WTC11 (cell line): ENCODE measurements around the gene PLEKHA1. TPM values are rescaled to one million over a fixed set of nuclear protein-coding genes. Genes with fewer than 3 reads are reported as not detected.

Experiments
- ATAC-seq: fragments of 200-7000 bp; cut with Tn5 transposase; 2 replicates; pipeline ENCODE4 v1.10.0; 2021; ENCODE audit warnings: mild to moderate bottlenecking, moderate library complexity
- CTCF ChIA-PET: fragments of 300-600 bp; sonication (Branson Sonifier 250); formaldehyde crosslinking; loops from one replicate; lab custom pipeline; 2021; ENCODE audit warnings: antibody characterized with exemption; lab: Charles Lee
- POLR2A ChIA-PET: fragments of 350-600 bp; sonication (Branson Sonifier 250); formaldehyde crosslinking; loops from one replicate; lab custom pipeline; 2021; ENCODE audit warnings: antibody characterized with exemption; lab: Charles Lee
- DNase-seq: peaks from one replicate; pipeline ENCODE4 v3.0.0; 2021; ENCODE audit warnings: low spot score
- H3K27ac Mint-ChIP-seq: 2 replicates; pipeline ENCODE4 v1.8.0; 2021; ENCODE audit warnings: mixed read lengths
- H3K27me3 Mint-ChIP-seq: 2 replicates; pipeline ENCODE4 v1.8.0; 2021; ENCODE audit warnings: low read depth, mild to moderate bottlenecking, moderate library complexity, mixed read lengths
- H3K36me3 Mint-ChIP-seq: 2 replicates; pipeline ENCODE4 v1.8.0; 2021; ENCODE audit warnings: mixed read lengths
- H3K4me1 Mint-ChIP-seq: 2 replicates; pipeline ENCODE4 v1.8.0; 2022; ENCODE audit warnings: mixed read lengths
- H3K4me3 Mint-ChIP-seq: 2 replicates; pipeline ENCODE4 v1.8.0; 2021; ENCODE audit warnings: mild to moderate bottlenecking, moderate library complexity, mixed read lengths
- H3K9me3 Mint-ChIP-seq: 2 replicates; pipeline ENCODE4 v1.8.0; 2021; ENCODE audit warnings: mixed read lengths
- ETV6 ChIP-seq: sonication (generic); formaldehyde crosslinking; IDR thresholded peaks from 2 replicates; pipeline ENCODE4 v1.8.1; 2022; ENCODE audit warnings: mild to moderate bottlenecking, missing genetic modification reagents
- FOXK1 ChIP-seq: sonication (generic); formaldehyde crosslinking; IDR thresholded peaks from 2 replicates; pipeline ENCODE4 v1.8.0; 2022; ENCODE audit warnings: mild to moderate bottlenecking, moderate library complexity, missing genetic modification reagents
- JAZF1 ChIP-seq: fragments of 250-450 bp; sonication (Bioruptor Pico); IDR thresholded peaks from 2 replicates; pipeline ENCODE4 v1.9.0; 2021; ENCODE audit warnings: moderate library complexity, mild to moderate bottlenecking, inconsistent platforms
- NR1H2 ChIP-seq: sonication (generic); formaldehyde crosslinking; IDR thresholded peaks from 2 replicates; pipeline ENCODE4 v1.9.0; 2021; ENCODE audit warnings: mild to moderate bottlenecking, moderate library complexity, missing genetic modification reagents
- SMAD4 ChIP-seq: sonication (generic); formaldehyde crosslinking; IDR thresholded peaks from 2 replicates; pipeline ENCODE4 v1.8.0; 2022; ENCODE audit warnings: mild to moderate bottlenecking, missing genetic modification reagents
- SOX15 ChIP-seq: fragments of 250-450 bp; sonication (Bioruptor Pico); IDR thresholded peaks from 2 replicates; pipeline ENCODE4 v1.9.0; 2021; ENCODE audit warnings: mild to moderate bottlenecking
- TP53 ChIP-seq: sonication (generic); formaldehyde crosslinking; IDR thresholded peaks from 2 replicates; pipeline ENCODE4 v1.8.1; 2023; ENCODE audit warnings: mild to moderate bottlenecking, missing genetic modification reagents
- total RNA-seq: library from RNA; stranded (reverse); gene quantifications from 3 replicates; pipeline ENCODE4 v1.2.3, GENCODE V29; 2021
- TF ChIP-seq, protein P1 (sequence below): fragments of 250-450 bp; sonication (Bioruptor Pico); IDR thresholded peaks from 2 replicates; pipeline ENCODE4 v1.9.0; 2021; ENCODE audit warnings: mild to moderate bottlenecking, borderline replicate concordance
- TF ChIP-seq, protein P2 (sequence below): sonication (generic); formaldehyde crosslinking; IDR thresholded peaks from 2 replicates; pipeline ENCODE4 v1.8.0; 2023; ENCODE audit warnings: mild to moderate bottlenecking, missing genetic modification reagents
- TF ChIP-seq, protein P3 (sequence below): fragments of 250-450 bp; sonication (Bioruptor Pico); conservative IDR thresholded peaks from 2 replicates; pipeline ENCODE4 v1.9.0; 2021; ENCODE audit warnings: mild to moderate bottlenecking
- TF ChIP-seq, protein P4 (sequence below): sonication (generic); formaldehyde crosslinking; IDR thresholded peaks from 2 replicates; pipeline ENCODE4 v1.8.1; 2023; ENCODE audit warnings: mild to moderate bottlenecking, missing genetic modification reagents, moderate library complexity

PLEKHA1 gene
- total RNA-seq, 1 experiment from 2014 or later = 34.6 TPM

DNA sequence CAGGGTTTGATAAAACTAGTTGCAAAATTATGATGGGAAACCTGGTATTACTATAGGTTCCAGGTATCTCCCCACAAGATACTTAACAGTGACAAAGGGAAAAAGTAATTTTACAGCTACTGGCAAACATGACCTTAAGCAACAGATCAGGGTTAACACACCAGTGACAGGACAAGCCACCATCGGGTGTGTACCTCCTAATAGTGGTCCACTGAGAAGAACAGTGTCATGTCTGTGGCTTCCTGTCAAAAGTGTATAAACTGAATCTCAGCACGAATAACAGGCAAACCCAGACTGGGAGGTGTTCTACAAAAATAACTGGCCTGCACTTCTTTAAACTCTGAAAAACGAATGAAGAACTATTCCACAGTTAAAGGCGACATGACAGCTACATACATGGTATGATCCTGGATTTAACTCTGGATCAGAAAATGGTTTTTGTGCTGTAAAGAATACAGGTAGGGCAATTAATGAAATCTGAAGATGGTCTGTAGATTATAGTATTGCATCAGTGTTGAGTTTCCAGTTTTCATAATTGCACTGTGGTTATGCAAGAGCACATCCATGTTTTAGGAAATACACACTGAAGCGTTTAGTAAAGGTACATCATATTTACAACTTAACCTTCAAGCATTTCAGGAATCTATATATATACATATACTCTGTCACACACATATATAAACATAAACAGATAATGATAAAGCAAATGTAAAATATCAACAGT lies 47.9 kb downstream of the PLEKHA1 start:
- Mint-ChIP-seq H3K4me3 (no peak overlapping the region), H3K36me3 (peaks cover 28% of the 10 kb centered on the region), H3K4me1 (peaks cover 14% of the 10 kb centered on the region), H3K27me3 (no peaks in the 10 kb centered on the region), H3K9me3 (no peaks in the 10 kb centered on the region), H3K27ac (no peak overlapping the region)
- CTCF ChIA-PET = interaction anchor here (1.4 kb wide), 1 partner anchor 124 kb away, joined by 4 read pairs; no protein-coding TSS in a partner anchor
- TF ChIP-seq, protein P1, sequence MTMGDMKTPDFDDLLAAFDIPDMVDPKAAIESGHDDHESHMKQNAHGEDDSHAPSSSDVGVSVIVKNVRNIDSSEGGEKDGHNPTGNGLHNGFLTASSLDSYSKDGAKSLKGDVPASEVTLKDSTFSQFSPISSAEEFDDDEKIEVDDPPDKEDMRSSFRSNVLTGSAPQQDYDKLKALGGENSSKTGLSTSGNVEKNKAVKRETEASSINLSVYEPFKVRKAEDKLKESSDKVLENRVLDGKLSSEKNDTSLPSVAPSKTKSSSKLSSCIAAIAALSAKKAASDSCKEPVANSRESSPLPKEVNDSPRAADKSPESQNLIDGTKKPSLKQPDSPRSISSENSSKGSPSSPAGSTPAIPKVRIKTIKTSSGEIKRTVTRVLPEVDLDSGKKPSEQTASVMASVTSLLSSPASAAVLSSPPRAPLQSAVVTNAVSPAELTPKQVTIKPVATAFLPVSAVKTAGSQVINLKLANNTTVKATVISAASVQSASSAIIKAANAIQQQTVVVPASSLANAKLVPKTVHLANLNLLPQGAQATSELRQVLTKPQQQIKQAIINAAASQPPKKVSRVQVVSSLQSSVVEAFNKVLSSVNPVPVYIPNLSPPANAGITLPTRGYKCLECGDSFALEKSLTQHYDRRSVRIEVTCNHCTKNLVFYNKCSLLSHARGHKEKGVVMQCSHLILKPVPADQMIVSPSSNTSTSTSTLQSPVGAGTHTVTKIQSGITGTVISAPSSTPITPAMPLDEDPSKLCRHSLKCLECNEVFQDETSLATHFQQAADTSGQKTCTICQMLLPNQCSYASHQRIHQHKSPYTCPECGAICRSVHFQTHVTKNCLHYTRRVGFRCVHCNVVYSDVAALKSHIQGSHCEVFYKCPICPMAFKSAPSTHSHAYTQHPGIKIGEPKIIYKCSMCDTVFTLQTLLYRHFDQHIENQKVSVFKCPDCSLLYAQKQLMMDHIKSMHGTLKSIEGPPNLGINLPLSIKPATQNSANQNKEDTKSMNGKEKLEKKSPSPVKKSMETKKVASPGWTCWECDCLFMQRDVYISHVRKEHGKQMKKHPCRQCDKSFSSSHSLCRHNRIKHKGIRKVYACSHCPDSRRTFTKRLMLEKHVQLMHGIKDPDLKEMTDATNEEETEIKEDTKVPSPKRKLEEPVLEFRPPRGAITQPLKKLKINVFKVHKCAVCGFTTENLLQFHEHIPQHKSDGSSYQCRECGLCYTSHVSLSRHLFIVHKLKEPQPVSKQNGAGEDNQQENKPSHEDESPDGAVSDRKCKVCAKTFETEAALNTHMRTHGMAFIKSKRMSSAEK (CRISPR knock-in tag) = no peak
- TF ChIP-seq, protein P2, sequence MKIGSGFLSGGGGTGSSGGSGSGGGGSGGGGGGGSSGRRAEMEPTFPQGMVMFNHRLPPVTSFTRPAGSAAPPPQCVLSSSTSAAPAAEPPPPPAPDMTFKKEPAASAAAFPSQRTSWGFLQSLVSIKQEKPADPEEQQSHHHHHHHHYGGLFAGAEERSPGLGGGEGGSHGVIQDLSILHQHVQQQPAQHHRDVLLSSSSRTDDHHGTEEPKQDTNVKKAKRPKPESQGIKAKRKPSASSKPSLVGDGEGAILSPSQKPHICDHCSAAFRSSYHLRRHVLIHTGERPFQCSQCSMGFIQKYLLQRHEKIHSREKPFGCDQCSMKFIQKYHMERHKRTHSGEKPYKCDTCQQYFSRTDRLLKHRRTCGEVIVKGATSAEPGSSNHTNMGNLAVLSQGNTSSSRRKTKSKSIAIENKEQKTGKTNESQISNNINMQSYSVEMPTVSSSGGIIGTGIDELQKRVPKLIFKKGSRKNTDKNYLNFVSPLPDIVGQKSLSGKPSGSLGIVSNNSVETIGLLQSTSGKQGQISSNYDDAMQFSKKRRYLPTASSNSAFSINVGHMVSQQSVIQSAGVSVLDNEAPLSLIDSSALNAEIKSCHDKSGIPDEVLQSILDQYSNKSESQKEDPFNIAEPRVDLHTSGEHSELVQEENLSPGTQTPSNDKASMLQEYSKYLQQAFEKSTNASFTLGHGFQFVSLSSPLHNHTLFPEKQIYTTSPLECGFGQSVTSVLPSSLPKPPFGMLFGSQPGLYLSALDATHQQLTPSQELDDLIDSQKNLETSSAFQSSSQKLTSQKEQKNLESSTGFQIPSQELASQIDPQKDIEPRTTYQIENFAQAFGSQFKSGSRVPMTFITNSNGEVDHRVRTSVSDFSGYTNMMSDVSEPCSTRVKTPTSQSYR = no peak
- TF ChIP-seq, protein P3, sequence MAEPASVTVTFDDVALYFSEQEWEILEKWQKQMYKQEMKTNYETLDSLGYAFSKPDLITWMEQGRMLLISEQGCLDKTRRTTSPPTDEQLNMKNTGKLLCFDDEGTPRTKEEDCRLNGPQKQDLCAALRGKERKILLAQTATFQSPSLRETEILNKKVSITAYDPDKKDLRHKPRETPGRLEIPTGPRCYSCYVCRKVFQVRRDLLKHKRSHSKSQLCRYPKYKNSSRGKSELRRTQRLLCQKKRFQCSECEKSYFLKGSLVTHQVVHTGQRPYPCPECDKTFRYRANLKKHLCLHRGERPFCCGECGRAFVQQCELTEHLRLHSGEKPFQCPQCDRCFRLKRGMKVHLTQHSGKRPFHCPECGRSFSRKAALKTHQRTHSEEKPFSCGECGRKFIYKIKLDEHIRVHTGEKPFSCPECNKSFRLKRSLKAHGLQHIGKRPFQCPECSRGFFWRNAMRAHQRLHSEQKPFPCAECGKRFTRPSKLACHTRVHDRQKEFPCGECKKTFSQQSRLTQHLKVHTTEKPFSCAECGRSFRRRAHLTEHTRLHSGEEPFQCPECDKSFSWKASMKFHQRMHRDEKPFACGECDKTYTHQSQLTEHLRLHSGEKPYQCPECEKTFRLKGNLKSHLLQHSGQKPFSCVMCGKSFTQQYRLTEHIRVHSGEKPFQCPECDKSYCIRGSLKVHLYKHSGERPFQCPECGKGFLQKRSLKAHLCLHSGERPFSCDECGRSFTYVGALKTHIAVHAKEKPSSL = no peak
- no peak for TF ChIP-seq TP53 (CRISPR knock-in tag)
- ATAC-seq = no peak
- POLR2A ChIA-PET = no interaction called here
- DNase-seq = no peak

DNA sequence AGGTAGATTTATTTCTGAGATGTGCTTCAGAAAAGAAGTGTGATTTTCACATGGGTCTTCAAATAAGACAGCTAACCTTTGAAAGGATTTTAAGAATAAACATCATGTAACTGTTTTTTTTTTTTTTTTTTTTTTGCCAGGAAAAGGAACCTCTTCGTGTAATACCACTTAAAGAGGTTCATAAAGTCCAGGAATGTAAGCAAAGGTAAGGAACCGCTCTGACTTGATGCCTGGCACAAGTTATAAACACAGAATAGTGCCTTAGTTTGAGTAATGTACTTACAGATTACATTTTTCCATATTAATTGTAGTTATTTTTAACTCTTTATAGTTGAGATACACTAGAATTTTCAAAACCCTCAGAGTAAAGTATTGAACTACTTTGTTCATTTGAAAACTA lies 49.6 kb downstream of the PLEKHA1 start:
- no peak for ATAC-seq

DNA sequence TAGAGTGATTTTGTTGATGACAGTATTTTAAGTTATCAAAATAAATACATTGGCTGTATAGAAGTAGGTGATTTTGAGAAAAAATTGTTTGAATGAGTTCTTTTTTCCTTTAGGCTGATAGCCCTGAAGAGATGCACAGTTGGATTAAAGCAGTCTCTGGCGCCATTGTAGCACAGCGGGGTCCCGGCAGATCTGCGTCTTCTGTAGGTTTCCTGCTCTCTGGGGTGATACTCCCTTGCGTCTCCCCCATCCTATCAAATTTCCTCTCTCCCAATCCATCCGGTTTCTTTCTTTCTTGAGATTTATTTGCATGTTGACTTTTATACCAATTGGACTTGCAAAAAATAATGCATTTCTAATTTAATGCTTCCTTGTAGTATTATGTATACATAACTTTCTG lies 52.3 kb downstream of the PLEKHA1 start:
- no peaks in the 10 kb centered on the region for H3K9me3 Mint-ChIP-seq
- TF ChIP-seq TP53 (CRISPR knock-in tag) (no peak), JAZF1 (CRISPR knock-in tag) (no peak), ETV6 (CRISPR knock-in tag) (no peak), NR1H2 (CRISPR knock-in tag) (no peak)
- TF ChIP-seq, protein P4, sequence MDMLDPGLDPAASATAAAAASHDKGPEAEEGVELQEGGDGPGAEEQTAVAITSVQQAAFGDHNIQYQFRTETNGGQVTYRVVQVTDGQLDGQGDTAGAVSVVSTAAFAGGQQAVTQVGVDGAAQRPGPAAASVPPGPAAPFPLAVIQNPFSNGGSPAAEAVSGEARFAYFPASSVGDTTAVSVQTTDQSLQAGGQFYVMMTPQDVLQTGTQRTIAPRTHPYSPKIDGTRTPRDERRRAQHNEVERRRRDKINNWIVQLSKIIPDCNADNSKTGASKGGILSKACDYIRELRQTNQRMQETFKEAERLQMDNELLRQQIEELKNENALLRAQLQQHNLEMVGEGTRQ = no peak
- CTCF ChIA-PET = no interaction called here
- peak overlapping the region; percentile 34; the same call in 1 of the 2 replicates for H3K27ac Mint-ChIP-seq
- ATAC-seq = peak; percentile 44; the same call in 1 of the 2 replicates
- no peak overlapping the region for H3K4me3 Mint-ChIP-seq
- no peaks in the 10 kb centered on the region for H3K27me3 Mint-ChIP-seq
- peaks cover 26% of the 10 kb centered on the region for H3K36me3 Mint-ChIP-seq
- peaks cover 6% of the 10 kb centered on the region for H3K4me1 Mint-ChIP-seq
- no peak for DNase-seq
- POLR2A ChIA-PET = no interaction called here

More for the DNA sequence above, 49.6 kb downstream of the PLEKHA1 start:
- no peaks in the 10 kb centered on the region for H3K27me3 Mint-ChIP-seq
- no peak overlapping the region for H3K27ac Mint-ChIP-seq
- CTCF ChIA-PET = interaction anchor here (0.6 to 2.1 kb wide), 5 partner anchors 10 to 1069 kb away, joined by 3 to 8 read pairs (median 5); no protein-coding TSS in a partner anchor
- H3K36me3 Mint-ChIP-seq = peaks cover 19% of the 10 kb centered on the region
- peaks cover 10% of the 10 kb centered on the region for H3K4me1 Mint-ChIP-seq
- POLR2A ChIA-PET = no interaction called here
- no peak overlapping the region for H3K4me3 Mint-ChIP-seq
- no peak for DNase-seq
- no peaks in the 10 kb centered on the region for H3K9me3 Mint-ChIP-seq
- TF ChIP-seq SOX15 = no peak
- no peak for TF ChIP-seq SMAD4 (CRISPR knock-in tag)
- no peak for TF ChIP-seq FOXK1 (CRISPR knock-in tag)
